ENCODE measurements around the gene INTS3. TPM values are rescaled to one million over a fixed set of nuclear protein-coding genes. Genes with fewer than 3 reads are reported as not detected.
A peak's percentile ranks its signal among the peaks of the same experiment; 100 is the strongest.
"Not testable (repeated sequence)": the region's sequence is repeated elsewhere in the genome, so short reads cannot be mapped to it uniquely, and the experiment has no call there.

Gene INTS3
- total and polyA plus RNA-seq, 2 donors (not counting 3 experiments of a cell fraction or from before 2014, with no cell fraction given), result 61.9 to 63.1 TPM

DNA sequence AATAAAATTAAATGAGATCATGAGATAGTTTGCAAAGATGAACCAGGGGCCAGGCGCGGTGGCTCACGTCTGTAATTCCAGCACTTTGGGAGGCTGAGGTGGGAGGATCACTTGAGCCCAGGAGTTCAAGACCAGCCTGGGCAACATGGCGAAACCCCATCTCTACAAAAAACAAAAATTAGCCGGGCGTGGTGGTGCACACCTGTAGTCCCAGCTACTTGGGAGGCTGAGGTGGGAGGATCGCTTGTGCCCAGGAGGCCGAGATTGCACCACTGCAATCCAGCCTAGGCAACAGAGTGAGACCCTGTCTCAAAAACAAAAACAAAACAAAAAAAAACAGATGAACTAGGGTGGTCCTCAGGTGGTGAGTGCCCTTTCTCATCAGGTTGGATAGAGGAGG is 54.8 kb downstream of the INTS3 start:
- CTCF ChIA-PET; DNase-seq (ENCODE audit: low read depth, low spot score); H3K9ac ChIP-seq (replicated peaks; ENCODE audit: extremely low read depth, insufficient read depth, low read length); H3K9me1 ChIP-seq (replicated peaks; ENCODE audit: control insufficient read depth, extremely low read depth, insufficient read depth, low read length); FAIRE-seq; dilution Hi-C loops (cut with MboI; ENCODE audit: extremely low pct_ligation_motif_present, low sequenced_read_pairs); H3K36me3 ChIP-seq (ENCODE audit: control insufficient read depth in 2 of 2, extremely low read depth in 1 of 2, insufficient read depth in 2 of 2, low read length in 2 of 2); H2AFZ ChIP-seq (ENCODE audit: low read depth, low read length); H3K9me3 ChIP-seq (replicated peaks; ENCODE audit: control insufficient read depth, insufficient read depth, low read length); H3K27me3 ChIP-seq (ENCODE audit: control insufficient read depth in 2 of 2, insufficient read depth in 2 of 2, low read length in 2 of 2); BruUV-seq (replicated peaks); H3K79me2 ChIP-seq (ENCODE audit: control insufficient read depth, insufficient read depth, low read length); H4K20me1 ChIP-seq (replicated peaks; ENCODE audit: control insufficient read depth, extremely low read depth, insufficient read depth, low read length): not testable (repeated sequence)
- Histone ChIP-seq H3K4me1 (ENCODE audit: control insufficient read depth, extremely low read depth, insufficient read depth, low read length) (peaks cover 15% of the 10 kb centered on the region), H3K4me3 (replicated peaks in 1 of 3; ENCODE audit: insufficient read depth in 1 of 3, low read depth in 1 of 3, low read length in 3 of 3) (peak overlapping the region in 1 of 3 experiments; percentile 55), H3K27ac (ENCODE audit: insufficient read depth, low read depth, low read length) (peak overlapping the region; percentile 73), H3K4me2 (ENCODE audit: insufficient read depth, low read length) (peak overlapping the region; percentile 62)
- intact Hi-C loops (cut with micrococcal nuclease), result loop anchor here (1.0 kb wide), 2 partner anchors 30 to 84 kb away; no protein-coding TSS in a partner anchor
- POLR2A ChIA-PET, result interaction anchor here (0.6 kb wide), 1 partner anchor 123 kb away, joined by 4 read pairs; no protein-coding TSS in a partner anchor

DNA sequence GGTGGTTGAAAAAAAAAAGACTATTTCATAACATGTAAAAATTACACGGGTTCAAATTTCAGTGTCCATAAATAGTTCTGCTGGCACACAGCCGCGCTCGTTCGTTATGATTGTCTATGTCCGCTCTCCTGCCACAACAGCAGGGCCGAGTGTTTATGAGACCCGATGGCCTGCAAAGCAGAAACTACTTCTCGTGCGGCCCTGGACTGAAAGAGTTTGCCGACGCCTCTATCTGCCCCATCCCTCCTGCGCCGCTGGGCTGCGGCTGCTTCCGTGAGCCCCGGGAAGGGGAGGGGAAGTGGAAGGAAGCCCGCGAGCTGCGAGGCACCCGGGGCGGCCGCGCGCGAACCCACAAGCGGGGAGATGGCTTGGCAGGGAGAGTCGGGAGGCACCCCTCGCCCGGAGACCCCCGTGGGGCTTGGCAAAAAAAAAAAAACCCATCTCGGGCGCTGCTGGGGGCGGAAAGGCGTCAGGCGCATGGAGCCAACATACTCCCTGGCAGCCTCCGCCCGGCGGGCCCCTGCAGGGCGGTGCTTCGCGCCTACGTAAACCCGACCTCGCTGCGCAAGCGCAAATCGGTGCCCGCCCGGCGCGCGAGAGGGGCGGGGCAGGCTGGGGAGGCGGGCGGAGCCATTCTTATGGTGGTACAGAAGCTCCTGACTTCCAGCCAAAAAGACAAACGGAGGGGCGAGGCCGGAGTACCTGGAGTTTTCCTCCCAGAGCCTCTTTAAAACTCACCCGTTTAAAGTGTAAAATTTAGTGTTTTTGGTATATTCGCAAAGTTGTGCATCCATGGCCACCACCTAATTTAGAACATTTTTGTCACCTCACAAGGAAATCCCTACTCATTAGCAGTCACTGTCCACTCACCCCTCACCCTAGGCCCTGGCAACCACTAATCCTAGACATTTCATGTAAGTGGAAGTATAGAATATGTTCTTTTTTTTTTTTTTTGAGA is 55.7 kb downstream of the INTS3 start:
- POLR2A ChIA-PET, result interaction anchor here (0.5 to 1.0 kb wide), 3 partner anchors 8 to 393 kb away, joined by 3 to 7 read pairs (median 4); partner anchors contain the start of gene SLC27A3

More for the DNA sequence above, 55.7 kb downstream of the INTS3 start:
- CTCF ChIA-PET, result interaction anchor here (1.0 to 1.3 kb wide), 4 partner anchors 8 to 203 kb away, joined by 3 to 5 read pairs (median 4); partner anchors contain the start of genes DENND4B and SLC27A3
- intact Hi-C loops (cut with micrococcal nuclease), result loop anchor here (1.0 kb wide), 2 partner anchors 31 to 85 kb away; no protein-coding TSS in a partner anchor
- peak overlapping the region; percentile 73 for H3K27ac ChIP-seq (ENCODE audit: insufficient read depth, low read depth, low read length)
- BruUV-seq (replicated peaks), result TSS peak; percentile 94
- no peaks in the 10 kb centered on the region for H3K9me1 ChIP-seq (replicated peaks; ENCODE audit: control insufficient read depth, extremely low read depth, insufficient read depth, low read length)
- DNase-seq (ENCODE audit: low read depth, low spot score) (peak; percentile 94), FAIRE-seq (peak; percentile 96)
- no peaks in the 10 kb centered on the region for H3K36me3 ChIP-seq (ENCODE audit: control insufficient read depth in 2 of 2, extremely low read depth in 1 of 2, insufficient read depth in 2 of 2, low read length in 2 of 2)
- H4K20me1 ChIP-seq (replicated peaks; ENCODE audit: control insufficient read depth, extremely low read depth, insufficient read depth, low read length), result no peaks in the 10 kb centered on the region
- peak overlapping the region; percentile 62 for H3K4me2 ChIP-seq (ENCODE audit: insufficient read depth, low read length)
- dilution Hi-C loops (cut with MboI; ENCODE audit: extremely low pct_ligation_motif_present, low sequenced_read_pairs), result no loop called here
- peak overlapping the region; percentile 69 for H2AFZ ChIP-seq (ENCODE audit: low read depth, low read length)
- H3K9ac ChIP-seq (replicated peaks; ENCODE audit: extremely low read depth, insufficient read depth, low read length), result peak overlapping the region; percentile 74
- H3K27me3 ChIP-seq (ENCODE audit: control insufficient read depth in 2 of 2, insufficient read depth in 2 of 2, low read length in 2 of 2), result peaks cover 0 to 2% of the 10 kb centered on the region in 2 experiments
- H3K79me2 ChIP-seq (ENCODE audit: control insufficient read depth, insufficient read depth, low read length), result no peaks in the 10 kb centered on the region
- TF ChIP-seq POLR2A (IDR thresholded peaks at IDR 0.05; ENCODE audit: low read depth, low read length) (peak; percentile 92), MYC (IDR thresholded peaks at IDR 0.05; ENCODE audit: low read depth, low read length) (no peak), POLR2AphosphoS5 (IDR thresholded peaks at IDR 0.05; ENCODE audit: insufficient read depth, low read depth, low read length) (peak; percentile 98), FOS (IDR thresholded peaks at IDR 0.05; ENCODE audit: borderline replicate concordance, insufficient read depth, low read length) (no peak), GATA2 (IDR thresholded peaks at IDR 0.05; ENCODE audit: insufficient read depth, insufficient read length, low read depth, low read length) (no peak), EZH2 (IDR thresholded peaks at IDR 0.05; ENCODE audit: borderline replicate concordance, low read depth, low read length, severe bottlenecking) (no peak), JUN (IDR thresholded peaks at IDR 0.05; ENCODE audit: borderline replicate concordance, insufficient read depth, insufficient read length, low read depth) (no peak)
- TF ChIP-seq, protein P1, sequence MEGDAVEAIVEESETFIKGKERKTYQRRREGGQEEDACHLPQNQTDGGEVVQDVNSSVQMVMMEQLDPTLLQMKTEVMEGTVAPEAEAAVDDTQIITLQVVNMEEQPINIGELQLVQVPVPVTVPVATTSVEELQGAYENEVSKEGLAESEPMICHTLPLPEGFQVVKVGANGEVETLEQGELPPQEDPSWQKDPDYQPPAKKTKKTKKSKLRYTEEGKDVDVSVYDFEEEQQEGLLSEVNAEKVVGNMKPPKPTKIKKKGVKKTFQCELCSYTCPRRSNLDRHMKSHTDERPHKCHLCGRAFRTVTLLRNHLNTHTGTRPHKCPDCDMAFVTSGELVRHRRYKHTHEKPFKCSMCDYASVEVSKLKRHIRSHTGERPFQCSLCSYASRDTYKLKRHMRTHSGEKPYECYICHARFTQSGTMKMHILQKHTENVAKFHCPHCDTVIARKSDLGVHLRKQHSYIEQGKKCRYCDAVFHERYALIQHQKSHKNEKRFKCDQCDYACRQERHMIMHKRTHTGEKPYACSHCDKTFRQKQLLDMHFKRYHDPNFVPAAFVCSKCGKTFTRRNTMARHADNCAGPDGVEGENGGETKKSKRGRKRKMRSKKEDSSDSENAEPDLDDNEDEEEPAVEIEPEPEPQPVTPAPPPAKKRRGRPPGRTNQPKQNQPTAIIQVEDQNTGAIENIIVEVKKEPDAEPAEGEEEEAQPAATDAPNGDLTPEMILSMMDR (IDR thresholded peaks at IDR 0.05; ENCODE audit: extremely low read depth in 1 of 2, insufficient read depth in 1 of 2, low read depth in 1 of 2, low read length in 2 of 2), result peak in 1 of 2 donors; percentile 12
- TF ChIP-seq, protein P2, sequence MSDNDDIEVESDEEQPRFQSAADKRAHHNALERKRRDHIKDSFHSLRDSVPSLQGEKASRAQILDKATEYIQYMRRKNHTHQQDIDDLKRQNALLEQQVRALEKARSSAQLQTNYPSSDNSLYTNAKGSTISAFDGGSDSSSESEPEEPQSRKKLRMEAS (IDR thresholded peaks at IDR 0.05; ENCODE audit: insufficient read depth, insufficient read length), result no peak
- no peaks in the 10 kb centered on the region for H3K9me3 ChIP-seq (replicated peaks; ENCODE audit: control insufficient read depth, insufficient read depth, low read length)
- peak overlapping the region; percentile 47 to 62 (median 55) for H3K4me3 ChIP-seq (replicated peaks in 1 of 3; ENCODE audit: insufficient read depth in 1 of 3, low read depth in 1 of 3, low read length in 3 of 3)
- peaks cover 15% of the 10 kb centered on the region for H3K4me1 ChIP-seq (ENCODE audit: control insufficient read depth, extremely low read depth, insufficient read depth, low read length)
